Smooth muscle cell (in vitro differentiated cells): ENCODE results near the gene SLC33A1. TPM values are rescaled to one million over a fixed set of nuclear protein-coding genes. Genes with fewer than 3 reads are reported as not detected.
"Not testable (repeated sequence)": the region's sequence is repeated elsewhere in the genome, so short reads cannot be mapped to it uniquely, and the experiment has no call there.

Source experiments
- DNase-seq: peaks from one replicate; lab custom pipeline; 2025; ENCODE audit not compliant: unreplicated experiment; lab: John Stamatoyannopoulos, UW
- H2AFZ ChIP-seq: fragments of 200-600 bp; sonication (generic); 2 replicates; pipeline ENCODE4 v1.6.0; 2016; ENCODE audit warnings: antibody characterized with exemption, low read depth, mild to moderate bottlenecking
- H3F3A ChIP-seq: fragments of 200-600 bp; sonication (generic); 2 replicates; pipeline ENCODE4 v1.6.0; 2017; ENCODE audit warnings: antibody characterized with exemption, low read depth
- H3K27ac ChIP-seq: fragments of 200-600 bp; sonication (generic); 2 replicates; pipeline ENCODE4 v1.5.1; 2016; ENCODE audit warnings: low read depth, mild to moderate bottlenecking
- H3K27me3 ChIP-seq: fragments of 200-600 bp; sonication (generic); 2 replicates; pipeline ENCODE4 v1.6.1; 2016; ENCODE audit warnings: low read depth, mild to moderate bottlenecking
- H3K36me3 ChIP-seq: fragments of 200-600 bp; sonication (generic); 2 replicates; pipeline ENCODE4 v1.5.1; 2016; ENCODE audit warnings: low read depth
- H3K4me1 ChIP-seq: fragments of 200-600 bp; sonication (generic); 2 replicates; pipeline ENCODE4 v1.5.1; 2016; ENCODE audit warnings: low read depth
- H3K4me2 ChIP-seq: fragments of 200-600 bp; sonication (generic); 2 replicates; pipeline ENCODE4 v1.6.0; 2016; ENCODE audit warnings: mild to moderate bottlenecking
- H3K4me3 ChIP-seq: fragments of 200-600 bp; sonication (generic); 2 replicates; pipeline ENCODE4 v1.5.1; 2016; ENCODE audit warnings: mild to moderate bottlenecking
- H3K79me2 ChIP-seq: fragments of 200-600 bp; sonication (generic); 2 replicates; pipeline ENCODE4 v1.6.0; 2016; ENCODE audit warnings: low read depth, mild to moderate bottlenecking
- H3K9ac ChIP-seq: fragments of 200-600 bp; sonication (generic); 2 replicates; pipeline ENCODE4 v1.6.0; 2016; ENCODE audit warnings: low read depth
- H3K9me3 ChIP-seq: fragments of 200-600 bp; sonication (generic); replicated peaks from 2 replicates; pipeline ENCODE4 v1.5.1; 2016; ENCODE audit warnings: low read depth
- H4K20me1 ChIP-seq: fragments of 200-600 bp; sonication (generic); 2 replicates; pipeline ENCODE4 v1.6.0; 2016; ENCODE audit warnings: low read depth
- WGBS: methylation state at CpG from one replicate; pipeline ENCODE4 v1.1.7; 2016; ENCODE audit warnings: low lambda C conversion rate; 5-methylcytosine and 5-hydroxymethylcytosine counted together
- polyA plus RNA-seq: library from polyadenylated mRNA; unstranded; fragments of >200 nt; fragmentation: Nextera tagmentation; extraction: Ambion mirVana; gene quantifications from 2 replicates; pipeline ENCODE4 v1.2.1, GENCODE V29; 2016
- total RNA-seq: library from RNA; depleted of rRNA; stranded (reverse); fragments of >200 nt; gene quantifications from 2 replicates; pipeline ENCODE4 v1.2.3, GENCODE V29; 2014
- TF ChIP-seq, protein P1 (sequence below): fragments of 200-600 bp; sonication (generic); IDR thresholded peaks from 2 replicates; pipeline ENCODE4 v1.5.1; 2017; ENCODE audit warnings: borderline replicate concordance, mild to moderate bottlenecking, antibody characterized with exemption; ENCODE audit not compliant: insufficient read depth, poor library complexity, severe bottlenecking

The SLC33A1 gene
- total and polyA plus RNA-seq, 2 experiments from 2014 or later = 16.4 to 34.9 TPM

DNA sequence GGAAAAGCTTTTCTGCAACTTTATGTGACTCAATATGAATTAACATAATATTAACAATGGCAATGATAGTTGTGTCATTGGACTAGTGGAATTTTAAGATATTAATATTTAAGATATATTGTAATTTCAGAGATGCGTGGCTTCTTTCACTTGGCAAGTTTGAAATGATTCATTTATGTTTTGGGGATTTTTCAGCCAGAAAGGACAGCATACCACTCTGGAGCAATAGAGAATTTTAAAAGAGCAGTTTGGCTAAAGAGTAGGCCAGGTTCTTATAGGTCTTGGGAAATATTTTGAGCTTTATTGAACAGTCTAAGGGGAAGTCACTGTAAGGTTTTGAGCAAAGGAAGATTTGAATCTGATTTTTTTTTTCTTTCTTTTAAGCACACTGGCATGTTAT lies 32.7 kb upstream of the SLC33A1 start:
- no peaks in the 10 kb centered on the region for H3K27me3 ChIP-seq
- TF ChIP-seq, protein P1, sequence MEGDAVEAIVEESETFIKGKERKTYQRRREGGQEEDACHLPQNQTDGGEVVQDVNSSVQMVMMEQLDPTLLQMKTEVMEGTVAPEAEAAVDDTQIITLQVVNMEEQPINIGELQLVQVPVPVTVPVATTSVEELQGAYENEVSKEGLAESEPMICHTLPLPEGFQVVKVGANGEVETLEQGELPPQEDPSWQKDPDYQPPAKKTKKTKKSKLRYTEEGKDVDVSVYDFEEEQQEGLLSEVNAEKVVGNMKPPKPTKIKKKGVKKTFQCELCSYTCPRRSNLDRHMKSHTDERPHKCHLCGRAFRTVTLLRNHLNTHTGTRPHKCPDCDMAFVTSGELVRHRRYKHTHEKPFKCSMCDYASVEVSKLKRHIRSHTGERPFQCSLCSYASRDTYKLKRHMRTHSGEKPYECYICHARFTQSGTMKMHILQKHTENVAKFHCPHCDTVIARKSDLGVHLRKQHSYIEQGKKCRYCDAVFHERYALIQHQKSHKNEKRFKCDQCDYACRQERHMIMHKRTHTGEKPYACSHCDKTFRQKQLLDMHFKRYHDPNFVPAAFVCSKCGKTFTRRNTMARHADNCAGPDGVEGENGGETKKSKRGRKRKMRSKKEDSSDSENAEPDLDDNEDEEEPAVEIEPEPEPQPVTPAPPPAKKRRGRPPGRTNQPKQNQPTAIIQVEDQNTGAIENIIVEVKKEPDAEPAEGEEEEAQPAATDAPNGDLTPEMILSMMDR = no peak
- H3K4me1 ChIP-seq = no peaks in the 10 kb centered on the region
- H3K27ac ChIP-seq = no peak overlapping the region
- no peak overlapping the region for H2AFZ ChIP-seq
- WGBS = 100% methylated on average over 1 of the region's 1 CpG
- H3K36me3 ChIP-seq = no peaks in the 10 kb centered on the region
- H3K9ac ChIP-seq = no peak overlapping the region
- peaks cover 97% of the 10 kb centered on the region for H3K79me2 ChIP-seq
- no peak overlapping the region for H3K4me3 ChIP-seq
- no peak for DNase-seq
- no peak overlapping the region for H3K4me2 ChIP-seq
- no peaks in the 10 kb centered on the region for H3F3A ChIP-seq
- no peaks in the 10 kb centered on the region for H3K9me3 ChIP-seq
- H4K20me1 ChIP-seq = peaks cover 99% of the 10 kb centered on the region

DNA sequence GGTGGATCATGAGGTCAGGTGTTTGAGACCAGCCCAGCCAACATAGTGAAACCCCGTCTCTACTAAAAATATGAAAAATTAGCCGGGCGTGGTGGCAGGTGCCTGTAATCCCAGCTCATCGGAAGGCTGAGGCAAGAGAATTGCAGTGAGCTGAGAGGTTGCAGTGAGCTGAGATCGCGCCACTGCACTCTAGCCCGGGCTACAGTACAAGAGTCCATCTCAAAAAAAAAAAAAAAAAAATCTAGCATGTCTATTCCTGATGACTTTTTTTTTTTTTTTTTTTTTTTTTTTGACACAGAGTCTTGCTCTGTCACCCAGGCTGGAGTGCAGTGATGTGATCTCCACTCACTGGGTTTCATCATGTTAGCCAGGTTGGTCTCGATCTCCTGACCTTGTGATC lies 32.1 kb upstream of the SLC33A1 start:
- not testable (repeated sequence) for H3K4me3 ChIP-seq, H3K9ac ChIP-seq, H3K4me2 ChIP-seq, H3K36me3 ChIP-seq, H3F3A ChIP-seq, H3K9me3 ChIP-seq, H3K27ac ChIP-seq, H3K4me1 ChIP-seq, H2AFZ ChIP-seq, H3K27me3 ChIP-seq, DNase-seq
- H3K79me2 ChIP-seq = peaks cover 99% of the 10 kb centered on the region
- H4K20me1 ChIP-seq = peaks cover 99% of the 10 kb centered on the region
- WGBS = 98% methylated on average over 8 of the region's 8 CpGs

DNA sequence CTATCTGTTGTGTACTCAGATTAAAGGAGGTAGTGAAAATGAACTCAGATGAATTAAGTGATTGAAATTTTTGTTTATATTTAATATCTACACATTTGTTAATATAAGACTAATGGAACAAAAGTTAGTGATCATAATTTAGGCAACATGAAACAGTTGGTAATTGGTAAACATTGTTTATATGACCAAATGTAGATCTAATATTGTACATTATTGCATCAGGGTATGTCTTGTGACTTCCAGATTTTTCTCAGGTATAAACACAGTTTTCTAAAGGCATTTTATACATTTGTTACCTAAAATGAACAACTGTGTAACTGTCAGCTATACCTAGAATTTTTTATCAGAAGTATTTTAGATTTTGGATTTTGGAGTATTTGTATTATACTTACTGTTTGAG lies 31.1 kb upstream of the SLC33A1 start:
- H4K20me1 ChIP-seq = peaks cover 98% of the 10 kb centered on the region

DNA sequence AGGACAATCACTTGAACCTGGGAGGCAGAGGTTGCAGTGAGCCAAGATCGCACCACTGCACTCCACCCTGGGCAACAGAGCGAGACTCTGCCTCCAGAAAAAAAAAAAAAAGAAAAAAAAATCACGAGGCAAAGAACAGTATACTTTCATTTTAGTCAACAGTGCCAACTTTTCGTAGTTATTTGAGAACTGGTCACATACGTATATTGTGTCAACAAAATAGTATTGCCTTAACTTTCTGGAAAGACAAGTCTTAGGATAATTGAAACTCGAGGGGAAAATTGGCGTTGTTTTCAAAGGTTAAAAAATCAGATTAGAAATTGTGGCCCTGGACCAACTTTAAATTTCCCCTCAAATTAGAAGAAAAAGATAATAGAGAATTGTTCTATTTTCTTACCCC lies 30.1 kb upstream of the SLC33A1 start:
- H3K27ac ChIP-seq = no peak overlapping the region
- no peaks in the 10 kb centered on the region for H3K27me3 ChIP-seq
- H3K4me1 ChIP-seq = no peaks in the 10 kb centered on the region
- H3K4me2 ChIP-seq = no peak overlapping the region
- H3K9ac ChIP-seq = no peak overlapping the region
- no peaks in the 10 kb centered on the region for H3K9me3 ChIP-seq
- H3K4me3 ChIP-seq = no peak overlapping the region
- no peaks in the 10 kb centered on the region for H3F3A ChIP-seq
- peaks cover 99% of the 10 kb centered on the region for H4K20me1 ChIP-seq
- peaks cover 99% of the 10 kb centered on the region for H3K79me2 ChIP-seq
- 95% methylated on average over 7 of the region's 7 CpGs for WGBS
- no peak for DNase-seq
- H2AFZ ChIP-seq = no peak overlapping the region
- H3K36me3 ChIP-seq = no peaks in the 10 kb centered on the region
- TF ChIP-seq, protein P1 = no peak

More for the DNA sequence above, 31.1 kb upstream of the SLC33A1 start:
- Histone ChIP-seq H3K27me3 (no peaks in the 10 kb centered on the region), H3K4me1 (no peaks in the 10 kb centered on the region), H3K9ac (no peak overlapping the region), H3K79me2 (peaks cover 99% of the 10 kb centered on the region), H3K27ac (no peak overlapping the region), H3K36me3 (no peaks in the 10 kb centered on the region), H3K4me3 (no peak overlapping the region), H3F3A (no peaks in the 10 kb centered on the region), H3K9me3 (no peaks in the 10 kb centered on the region), H2AFZ (no peak overlapping the region), H3K4me2 (no peak overlapping the region)
- TF ChIP-seq, protein P1 = no peak
- DNase-seq = no peak
